Measurements from ENCODE around the gene UTY. TPM values are rescaled to one million over a fixed set of nuclear protein-coding genes. Genes with fewer than 3 reads are reported as not detected.

UTY gene
- total RNA-seq, 1 experiment from 2014 or later, result not detected

DNA sequence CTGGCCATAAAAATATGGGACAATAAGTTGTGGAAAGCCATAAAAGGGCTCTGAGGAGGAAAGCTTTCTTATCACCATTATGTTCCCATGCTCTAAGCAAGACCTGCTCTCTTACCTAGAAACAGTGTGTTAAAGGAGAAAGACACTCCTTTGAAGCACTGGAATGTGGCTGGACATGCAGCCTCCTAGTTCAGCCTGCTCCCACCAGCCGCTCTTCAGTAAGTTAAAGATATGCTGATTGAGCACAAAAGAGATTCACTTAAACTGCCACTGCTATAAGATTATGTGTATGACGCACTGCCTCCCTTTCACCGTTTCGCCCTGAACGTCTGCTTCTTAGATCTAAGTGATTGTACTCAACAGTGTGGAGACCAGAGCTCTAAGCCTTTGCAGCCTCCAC lies 146.0 kb downstream of the UTY start:
- no peaks in the 10 kb centered on the region for H3K79me1 ChIP-seq (ENCODE audit: insufficient read depth, low read depth, low read length, poor library complexity, severe bottlenecking)
- H3K27ac Mint-ChIP-seq, result no peak overlapping the region
- no peak overlapping the region for H3K14ac ChIP-seq (ENCODE audit: insufficient read depth, low read length)
- no peaks in the 10 kb centered on the region for H3K9me3 ChIP-seq (ENCODE audit: control insufficient read depth, low read depth, low read length)
- H3K79me2 ChIP-seq (ENCODE audit: insufficient read depth, low read length), result no peaks in the 10 kb centered on the region
- no peaks in the 10 kb centered on the region for H3K27me3 ChIP-seq (ENCODE audit: insufficient read depth, low read length)
- H3K4me1 ChIP-seq (ENCODE audit: insufficient read depth, low read length), result no peaks in the 10 kb centered on the region
- H3K56ac ChIP-seq (ENCODE audit: insufficient read length, low read depth, low read length), result no peak overlapping the region
- no peak for TF ChIP-seq CTCF (conservative IDR thresholded peaks at IDR 0.05)
- H2BK15ac ChIP-seq (ENCODE audit: low read depth, low read length), result no peak overlapping the region
- no peak overlapping the region for H4K8ac ChIP-seq (replicated peaks; ENCODE audit: insufficient read length, low read depth, low read length)
- H4K20me1 ChIP-seq (ENCODE audit: control insufficient read depth, insufficient read depth, insufficient read length), result no peaks in the 10 kb centered on the region
- H3K23ac ChIP-seq (ENCODE audit: insufficient read length, low read depth, low read length), result no peak overlapping the region
- no peak overlapping the region for H3K9ac ChIP-seq (ENCODE audit: extremely low read depth, insufficient read length, low read length)
- H2BK12ac ChIP-seq (ENCODE audit: insufficient read length, low read depth, low read length), result no peak overlapping the region
- no peak overlapping the region for H2BK20ac ChIP-seq (ENCODE audit: low read depth, low read length, poor library complexity, severe bottlenecking)
- no peaks in the 10 kb centered on the region for H3K23me2 ChIP-seq (ENCODE audit: insufficient read length, low read depth, low read length, poor library complexity, severe bottlenecking)
- H3K9me3 Mint-ChIP-seq, result no peaks in the 10 kb centered on the region
- no peak overlapping the region for H2AFZ ChIP-seq (ENCODE audit: low read length)
- H3K36me3 Mint-ChIP-seq (ENCODE audit: insufficient read depth in 1 of 3, low read depth in 3 of 3), result no peaks in the 10 kb centered on the region
- no peak overlapping the region for H2BK120ac ChIP-seq (ENCODE audit: low read depth, low read length, poor library complexity, severe bottlenecking)
- no peak overlapping the region for H3K4me2 ChIP-seq (ENCODE audit: insufficient read depth, insufficient read length, low read length)
- no peak for DNase-seq
- H3K4me3 Mint-ChIP-seq, result no peak overlapping the region
- H3K18ac ChIP-seq (ENCODE audit: insufficient read length, low read depth, low read length), result no peak overlapping the region
- no peak overlapping the region for H4K5ac ChIP-seq (ENCODE audit: insufficient read length, low read depth, low read length)
- no peak overlapping the region for H2BK5ac ChIP-seq (ENCODE audit: insufficient read length, low read length)
- H3K4ac ChIP-seq (ENCODE audit: low read depth, low read length), result no peak overlapping the region
- no peak overlapping the region for H3K27ac ChIP-seq (ENCODE audit: insufficient read length, low read depth, low read length)
- no peak overlapping the region for H4K91ac ChIP-seq (ENCODE audit: insufficient read length, low read depth, low read length)
- no peaks in the 10 kb centered on the region for H3K27me3 Mint-ChIP-seq (ENCODE audit: low read depth)
- no peak overlapping the region for H3T11ph ChIP-seq (ENCODE audit: low read length)
- H2AK5ac ChIP-seq (ENCODE audit: insufficient read length, low read length), result no peak overlapping the region
- H3K4me1 Mint-ChIP-seq, result no peaks in the 10 kb centered on the region
- no CpG with 5 or more reads among the region's 5 CpGs for WGBS (ENCODE audit: extremely low coverage, insufficient read length, low lambda C conversion rate)
